Endodermal cell (in vitro differentiated cells): ENCODE measurements around the gene ATG10. TPM values are rescaled to one million over a fixed set of nuclear protein-coding genes. Genes with fewer than 3 reads are reported as not detected.

ENCODE experiments used
- DNase-seq: peaks from one replicate; pipeline ENCODE4 v3.0.0-alpha.2; 2017
- H3K27ac ChIP-seq: 2 replicates; pipeline ENCODE4 v1.5.1; 2013; ENCODE audit warnings: mild to moderate bottlenecking, low read depth, low read length, moderate library complexity
- H3K27me3 ChIP-seq: 2 replicates; pipeline ENCODE4 v1.6.1; 2013; ENCODE audit warnings: mild to moderate bottlenecking, low read length, moderate library complexity; ENCODE audit not compliant: insufficient read depth, control insufficient read depth, poor library complexity, severe bottlenecking
- H3K36me3 ChIP-seq: 2 replicates; pipeline ENCODE4 v1.7.0; 2013; ENCODE audit warnings: mild to moderate bottlenecking, low read length, moderate library complexity; ENCODE audit not compliant: control insufficient read depth, insufficient read depth
- H3K4me1 ChIP-seq: one replicate; pipeline ENCODE4 v1.7.0; 2013; ENCODE audit warnings: low read length; ENCODE audit not compliant: control insufficient read depth, insufficient read depth
- H3K4me3 ChIP-seq: 2 replicates; pipeline ENCODE4 v1.5.1; 2013; ENCODE audit warnings: mild to moderate bottlenecking, low read length, moderate library complexity
- H3K9ac ChIP-seq: 2 replicates; pipeline ENCODE4 v1.6.1; 2013; ENCODE audit warnings: mild to moderate bottlenecking, low read length, moderate library complexity; ENCODE audit not compliant: poor library complexity, severe bottlenecking; ENCODE audit errors: extremely low read depth
- H3K9me3 ChIP-seq: 2 replicates; pipeline ENCODE4 v1.6.1; 2013; ENCODE audit warnings: mild to moderate bottlenecking, low read length, moderate library complexity; ENCODE audit not compliant: control insufficient read depth
- H3K27ac Mint-ChIP-seq: 2 replicates; pipeline ENCODE4 v1.8.0; 2020; ENCODE audit warnings: mixed read lengths
- H3K27me3 Mint-ChIP-seq: 2 replicates; pipeline ENCODE4 v1.8.0; 2021; ENCODE audit warnings: mild to moderate bottlenecking, mixed read lengths; ENCODE audit not compliant: insufficient read depth
- H3K36me3 Mint-ChIP-seq: 2 replicates; pipeline ENCODE4 v1.8.0; 2020; ENCODE audit warnings: low read depth, mixed read lengths
- H3K4me1 Mint-ChIP-seq: 2 replicates; pipeline ENCODE4 v1.8.0; 2020; ENCODE audit warnings: mixed read lengths
- H3K4me3 Mint-ChIP-seq: 2 replicates; pipeline ENCODE4 v1.8.0; 2020; ENCODE audit warnings: mild to moderate bottlenecking, moderate library complexity, mixed read lengths
- H3K9me3 Mint-ChIP-seq: 2 replicates; pipeline ENCODE4 v1.8.0; 2020; ENCODE audit warnings: mild to moderate bottlenecking, mixed read lengths
- CTCF ChIP-seq: fragments of 200-600 bp; sonication (generic); conservative IDR thresholded peaks from 2 replicates; pipeline ENCODE4 v1.5.0; 2021; ENCODE audit warnings: antibody characterized with exemption, mild to moderate bottlenecking
- WGBS, 2 experiments: methylation state at CpG; one replicate each; pipeline versions ENCODE4 v1.1.5 to v1.1.7; 2013; ENCODE audit warnings: missing lambda C conversion rate in 2 of 2, mixed read lengths in 1 of 2; ENCODE audit not compliant: insufficient coverage in 1 of 2, insufficient read length in 1 of 2; 5-methylcytosine and 5-hydroxymethylcytosine counted together
- total RNA-seq, 2 donors: library from RNA; stranded (reverse); fragmentation: NEBNext Ultra II Directional in 1 of 2; extraction: Animal tissue kit (Norgen Biotek cat#: 25700) in 1 of 2; gene quantifications; 2 replicates in 1 of 2; 3 replicates in 1 of 2; pipeline ENCODE4 v1.2.1, GENCODE V29; 2021

Gene ATG10
- total RNA-seq, 2 donors from 2014 or later: 17.9 to 22.6 TPM

- Histone ChIP-seq H3K27ac (peak overlapping the region; percentile 8), H3K36me3 (no peaks in the 10 kb centered on the region), H3K9me3 (no peaks in the 10 kb centered on the region), H3K27me3 (peaks cover 3% of the 10 kb centered on the region), H3K4me1 (peaks cover 13% of the 10 kb centered on the region), H3K4me3 (no peak overlapping the region), H3K9ac (no peak overlapping the region)
- no peak overlapping the region for H3K4me3 Mint-ChIP-seq
- 68 to 71% methylated on average over 3 of the region's 3 CpGs for WGBS, 2 experiments
- no peaks in the 10 kb centered on the region for H3K36me3 Mint-ChIP-seq
- no peaks in the 10 kb centered on the region for H3K27me3 Mint-ChIP-seq
- peak overlapping the region; percentile 84 for H3K27ac Mint-ChIP-seq
- H3K4me1 Mint-ChIP-seq: peaks cover 39% of the 10 kb centered on the region
- peak; percentile 69 for DNase-seq
- no peaks in the 10 kb centered on the region for H3K9me3 Mint-ChIP-seq
- peak; percentile 17 for TF ChIP-seq CTCF
Observed at GRCh38 chr5:82164977-82165713, 193.3 kb downstream of the ATG10 start.

GRCh38 chr5:82165740-82166530, 194.1 kb downstream of the ATG10 start:
- TF ChIP-seq CTCF: peak; percentile 83

GRCh38 chr5:82167372-82167935, 195.6 kb downstream of the ATG10 start:
- no peaks in the 10 kb centered on the region for H3K9me3 Mint-ChIP-seq
- Histone ChIP-seq H3K27me3 (no peaks in the 10 kb centered on the region), H3K4me1 (peaks cover 13% of the 10 kb centered on the region), H3K9me3 (no peaks in the 10 kb centered on the region), H3K9ac (no peak overlapping the region), H3K4me3 (no peak overlapping the region), H3K36me3 (no peaks in the 10 kb centered on the region), H3K27ac (no peak overlapping the region)
- TF ChIP-seq CTCF: no peak
- H3K27ac Mint-ChIP-seq: no peak overlapping the region
- WGBS, 2 experiments: 90 to 91% methylated on average over 3 of the region's 3 CpGs
- DNase-seq: no peak
- H3K4me1 Mint-ChIP-seq: peaks cover 32% of the 10 kb centered on the region
- no peak overlapping the region for H3K4me3 Mint-ChIP-seq
- no peaks in the 10 kb centered on the region for H3K27me3 Mint-ChIP-seq
- H3K36me3 Mint-ChIP-seq: peaks cover 2% of the 10 kb centered on the region

More at GRCh38 chr5:82165740-82166530, 194.1 kb downstream of the ATG10 start:
- H3K36me3 Mint-ChIP-seq: peaks cover 2% of the 10 kb centered on the region
- no peaks in the 10 kb centered on the region for H3K9me3 Mint-ChIP-seq
- Histone ChIP-seq H3K4me1 (peaks cover 13% of the 10 kb centered on the region), H3K27me3 (no peaks in the 10 kb centered on the region), H3K36me3 (no peaks in the 10 kb centered on the region), H3K9me3 (no peaks in the 10 kb centered on the region), H3K4me3 (no peak overlapping the region), H3K9ac (no peak overlapping the region), H3K27ac (peak overlapping the region; percentile 6)
- peak; percentile 60 for DNase-seq
- H3K4me1 Mint-ChIP-seq: peaks cover 36% of the 10 kb centered on the region
- no peak overlapping the region for H3K4me3 Mint-ChIP-seq
- WGBS, 2 experiments: 50 to 60% methylated on average over 1 to 3 of the region's 3 CpGs
- H3K27ac Mint-ChIP-seq: peak overlapping the region; percentile 84
- no peaks in the 10 kb centered on the region for H3K27me3 Mint-ChIP-seq
